Loucy (cell line): Measurements from ENCODE around the gene ANKFY1.

Experiments
- EZH2phosphoT487 ChIP-seq: fragments of 200-600 bp; IDR thresholded peaks from 2 replicates; pipeline ENCODE4 v1.6.1; 2018; ENCODE audit warnings: antibody characterized with exemption, mild to moderate bottlenecking, moderate library complexity, borderline replicate concordance
- TF ChIP-seq, protein P1 (sequence below): fragments of 200-600 bp; sonication (generic); conservative IDR thresholded peaks from 2 replicates; pipeline ENCODE4 v1.5.1; 2014; ENCODE audit warnings: mild to moderate bottlenecking, antibody characterized with exemption, low read length

DNA sequence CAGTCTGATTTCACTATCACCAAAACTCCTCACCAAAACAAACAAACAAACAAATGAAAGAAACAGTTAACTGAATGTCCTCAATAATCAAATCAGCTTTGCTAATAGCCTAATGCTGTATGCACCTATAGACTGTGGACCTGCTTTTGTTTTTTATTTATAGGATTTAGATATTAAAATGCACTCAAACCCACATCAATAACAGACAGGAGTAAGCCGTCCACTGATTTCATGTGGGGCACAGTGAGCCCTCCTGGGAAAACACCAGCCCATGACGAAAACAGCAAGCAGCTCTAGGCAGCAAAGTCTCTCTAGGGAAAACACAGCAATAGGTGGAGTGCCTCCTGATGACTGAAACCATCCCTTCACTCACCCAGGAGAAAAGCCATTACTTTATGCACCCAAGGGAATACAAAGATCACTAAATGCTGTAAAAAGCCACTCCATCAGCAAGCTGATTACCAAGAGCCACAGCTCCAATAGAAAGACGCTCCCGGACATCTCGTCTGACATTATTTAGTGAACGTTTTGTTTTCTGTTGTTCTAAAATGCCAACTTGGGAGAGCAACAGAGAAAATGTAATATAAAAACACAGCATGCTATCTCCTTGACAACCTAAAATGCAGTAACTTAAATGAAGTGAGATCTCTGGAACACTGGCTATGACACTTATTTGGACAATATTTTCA is 47.8 kb downstream of the ANKFY1 start:
- TF ChIP-seq, protein P1, sequence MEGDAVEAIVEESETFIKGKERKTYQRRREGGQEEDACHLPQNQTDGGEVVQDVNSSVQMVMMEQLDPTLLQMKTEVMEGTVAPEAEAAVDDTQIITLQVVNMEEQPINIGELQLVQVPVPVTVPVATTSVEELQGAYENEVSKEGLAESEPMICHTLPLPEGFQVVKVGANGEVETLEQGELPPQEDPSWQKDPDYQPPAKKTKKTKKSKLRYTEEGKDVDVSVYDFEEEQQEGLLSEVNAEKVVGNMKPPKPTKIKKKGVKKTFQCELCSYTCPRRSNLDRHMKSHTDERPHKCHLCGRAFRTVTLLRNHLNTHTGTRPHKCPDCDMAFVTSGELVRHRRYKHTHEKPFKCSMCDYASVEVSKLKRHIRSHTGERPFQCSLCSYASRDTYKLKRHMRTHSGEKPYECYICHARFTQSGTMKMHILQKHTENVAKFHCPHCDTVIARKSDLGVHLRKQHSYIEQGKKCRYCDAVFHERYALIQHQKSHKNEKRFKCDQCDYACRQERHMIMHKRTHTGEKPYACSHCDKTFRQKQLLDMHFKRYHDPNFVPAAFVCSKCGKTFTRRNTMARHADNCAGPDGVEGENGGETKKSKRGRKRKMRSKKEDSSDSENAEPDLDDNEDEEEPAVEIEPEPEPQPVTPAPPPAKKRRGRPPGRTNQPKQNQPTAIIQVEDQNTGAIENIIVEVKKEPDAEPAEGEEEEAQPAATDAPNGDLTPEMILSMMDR: no peak
- TF ChIP-seq EZH2phosphoT487: no peak
